Gastroesophageal sphincter (tissue), 4 donors: Measurements from ENCODE around the gene SLC6A9. TPM values are rescaled to one million over a fixed set of nuclear protein-coding genes. Genes with fewer than 3 reads are reported as not detected.

Experiments
- ATAC-seq: fragments of 150-250 bp; one replicate; pipeline ENCODE4 v1.9.1; 2016; ENCODE audit warnings: mild to moderate bottlenecking, moderate library complexity
- H3K27ac ChIP-seq, 4 donors: fragments of 200-600 bp; sonication (generic) in 3 of 4; 1 replicate in 3 of 4; 2 replicates in 1 of 4; pipeline ENCODE4 v1.5.1; 2016 to 2019
- H3K27me3 ChIP-seq: fragments of 200-600 bp; sonication (generic); one replicate; pipeline ENCODE4 v1.5.1; 2019
- H3K36me3 ChIP-seq, 2 donors: fragments of 200-600 bp; sonication (generic); one replicate each; pipeline ENCODE4 v1.5.1; 2019; ENCODE audit warnings: control low read depth in 1 of 2
- H3K4me1 ChIP-seq, 3 donors: fragments of 200-600 bp; sonication (generic); 1 replicate in 2 of 3; 2 replicates in 1 of 3; pipeline ENCODE4 v1.5.1; 2016 to 2019; ENCODE audit warnings: control low read depth in 2 of 3
- H3K4me3 ChIP-seq, 2 donors: fragments of 200-600 bp; sonication (generic); one replicate each; pipeline ENCODE4 v1.5.1; 2019; ENCODE audit warnings: mild to moderate bottlenecking in 1 of 2, moderate library complexity in 1 of 2
- H3K9me3 ChIP-seq, 3 donors: fragments of 200-600 bp; sonication (generic); one replicate each; pipeline ENCODE4 v1.5.1; 2017 to 2019; ENCODE audit warnings: control low read depth in 2 of 3
- CTCF ChIP-seq, 4 experiments: fragments of 200-600 bp in 2 of 4; fragments of 450-650 bp in 2 of 4; sonication (generic) in 1 of 4; IDR thresholded peaks; one replicate each; pipeline ENCODE4 v1.5.1; 2017 to 2019; ENCODE audit warnings: antibody characterized with exemption in 4 of 4, mild to moderate bottlenecking in 2 of 4, moderate library complexity in 2 of 4
- EP300 ChIP-seq: sonication (generic); formaldehyde crosslinking; IDR thresholded peaks from one replicate; pipeline ENCODE4 v1.6.1; 2017; ENCODE audit warnings: antibody characterized with exemption, mild to moderate bottlenecking
- POLR2A ChIP-seq, 2 donors: fragments of 450-650 bp; IDR thresholded peaks; one replicate each; pipeline ENCODE4 v1.6.1; 2017; ENCODE audit warnings: antibody characterized with exemption in 2 of 2, mild to moderate bottlenecking in 2 of 2, moderate library complexity in 1 of 2
- POLR2AphosphoS5 ChIP-seq: sonication (generic); formaldehyde crosslinking; IDR thresholded peaks from one replicate; pipeline ENCODE4 v1.6.1; 2017; ENCODE audit warnings: antibody characterized with exemption
- WGBS, 2 donors: methylation state at CpG; one replicate each; pipeline ENCODE4 v1.1.5; 2018; ENCODE audit warnings: low coverage in 1 of 2; 5-methylcytosine and 5-hydroxymethylcytosine counted together
- total RNA-seq, 4 donors: library from RNA; depleted of rRNA; stranded (reverse); fragments of >200 nt; gene quantifications; one replicate each; pipeline ENCODE4 v1.1.0, GENCODE V29; 2016

SLC6A9 gene
- total RNA-seq, 4 donors from 2014 or later = 1.8 to 14.2 (median 7.5) TPM

- Histone ChIP-seq H3K4me3 (no peak overlapping the region), H3K27me3 (no peaks in the 10 kb centered on the region), H3K27ac (no peak overlapping the region), H3K36me3 (peaks cover 0 to 9% of the 10 kb centered on the region in 2 donors), H3K9me3 (no peaks in the 10 kb centered on the region), H3K4me1 (peaks cover 0 to 33% (median 7%) of the 10 kb centered on the region in 3 donors)
- no peak for ATAC-seq
- TF ChIP-seq POLR2AphosphoS5 (no peak), EP300 (no peak), CTCF (IDR thresholded peaks at IDR 0.05) (peak in 1 of 4 experiments; percentile 17), POLR2A (IDR thresholded peaks at IDR 0.05) (no peak)
- WGBS, 2 donors = 42 to 60% methylated on average over 1 to 4 of the region's 15 CpGs
Observed at GRCh38 chr1:43994794-43995790, 36.2 kb downstream of the SLC6A9 start.

GRCh38 chr1:43994071-43994470 lies 37.2 kb downstream of the SLC6A9 start:
- Histone ChIP-seq H3K4me3 (no peak overlapping the region), H3K36me3 (no peaks in the 10 kb centered on the region), H3K27me3 (no peaks in the 10 kb centered on the region), H3K4me1 (peaks cover 0 to 33% (median 7%) of the 10 kb centered on the region in 3 donors), H3K27ac (no peak overlapping the region), H3K9me3 (no peaks in the 10 kb centered on the region)
- no peak for ATAC-seq
- TF ChIP-seq CTCF (IDR thresholded peaks at IDR 0.05) = no peak
- no peak for TF ChIP-seq POLR2AphosphoS5
- TF ChIP-seq POLR2A (IDR thresholded peaks at IDR 0.05) = no peak
- TF ChIP-seq EP300 = no peak
- WGBS, 2 donors = 80 to 92% methylated on average over 6 to 7 of the region's 7 CpGs

- 83 to 88% methylated on average over 4 to 6 of the region's 9 CpGs for WGBS, 2 donors
- Histone ChIP-seq H3K36me3 (no peaks in the 10 kb centered on the region), H3K9me3 (no peaks in the 10 kb centered on the region), H3K4me1 (peaks cover 0 to 33% (median 7%) of the 10 kb centered on the region in 3 donors), H3K27me3 (no peaks in the 10 kb centered on the region), H3K4me3 (no peak overlapping the region), H3K27ac (no peak overlapping the region)
- ATAC-seq = no peak
- TF ChIP-seq POLR2A (IDR thresholded peaks at IDR 0.05) (no peak), POLR2AphosphoS5 (no peak), EP300 (no peak), CTCF (IDR thresholded peaks at IDR 0.05) (no peak)
Observed at GRCh38 chr1:43993206-43993914, 37.9 kb downstream of the SLC6A9 start.

GRCh38 chr1:43992232-43992995 lies 38.8 kb downstream of the SLC6A9 start:
- no peak for TF ChIP-seq CTCF (IDR thresholded peaks at IDR 0.05)
- TF ChIP-seq EP300 = no peak
- TF ChIP-seq POLR2A (IDR thresholded peaks at IDR 0.05) = no peak
- TF ChIP-seq POLR2AphosphoS5 = no peak
- ATAC-seq = no peak
- no peaks in the 10 kb centered on the region for H3K27me3 ChIP-seq
- H3K4me1 ChIP-seq = peaks cover 0 to 33% (median 7%) of the 10 kb centered on the region in 3 donors
- H3K4me3 ChIP-seq = peak overlapping the region; percentile 52 to 74
- WGBS, 2 donors = 46 to 57% methylated on average over 1 to 4 of the region's 11 CpGs
- H3K36me3 ChIP-seq = no peaks in the 10 kb centered on the region
- H3K27ac ChIP-seq = peak overlapping the region in 3 of 4 donors; percentile 80 to 84 (median 80)
- H3K9me3 ChIP-seq = no peaks in the 10 kb centered on the region
